Pulmonary artery endothelial cell (primary cell): ENCODE data around the gene STK35. TPM values are rescaled to one million over a fixed set of nuclear protein-coding genes. Genes with fewer than 3 reads are reported as not detected.
"Not testable (repeated sequence)": the region's sequence is repeated elsewhere in the genome, so short reads cannot be mapped to it uniquely, and the experiment has no call there.

ENCODE experiments used
- DNase-seq: peaks from one replicate; pipeline ENCODE4 v3.0.0-alpha.2; 2011; ENCODE audit warnings: low read depth, low spot score
- total RNA-seq: library from RNA; depleted of rRNA; stranded (reverse); fragments of >200 nt; gene quantifications from 2 replicates; pipeline ENCODE4 v1.2.3, GENCODE V29; 2014

Gene STK35
- total RNA-seq, 1 donor from 2014 or later, result 14.6 TPM

- no peak for DNase-seq
These were observed 55.3 kb downstream of the STK35 start for GRCh38 chr20:2156666-2157624.

- DNase-seq, result no peak
These were observed 60.6 kb downstream of the STK35 start for GRCh38 chr20:2162125-2162822.

GRCh38 chr20:2162823-2163166 is 61.2 kb downstream of the STK35 start:
- DNase-seq, result no peak

GRCh38 chr20:2163312-2163711 is 61.7 kb downstream of the STK35 start:
- no peak for DNase-seq

GRCh38 chr20:2163757-2164156 is 62.1 kb downstream of the STK35 start:
- no peak for DNase-seq

- no peak for DNase-seq
These were observed 62.8 kb downstream of the STK35 start for GRCh38 chr20:2164421-2164820.

GRCh38 chr20:2164966-2165365 is 63.3 kb downstream of the STK35 start:
- no peak for DNase-seq

- no peak for DNase-seq
These were observed 64.2 kb downstream of the STK35 start for GRCh38 chr20:2165871-2166270.

- no peak for DNase-seq
These were observed 65.5 kb downstream of the STK35 start for GRCh38 chr20:2167112-2167511.

- DNase-seq, result no peak
These were observed 67.3 kb downstream of the STK35 start for GRCh38 chr20:2168946-2169345.

GRCh38 chr20:2169456-2170088 is 67.9 kb downstream of the STK35 start:
- DNase-seq, result no peak

- DNase-seq, result no peak
These were observed 68.8 kb downstream of the STK35 start for GRCh38 chr20:2170404-2170803.

GRCh38 chr20:2171266-2171790 is 69.7 kb downstream of the STK35 start:
- no peak for DNase-seq

GRCh38 chr20:2171840-2172239 is 70.2 kb downstream of the STK35 start:
- DNase-seq, result not testable (repeated sequence)

GRCh38 chr20:2172305-2173175 is 70.9 kb downstream of the STK35 start:
- no peak for DNase-seq

- no peak for DNase-seq
These were observed 71.6 kb downstream of the STK35 start for GRCh38 chr20:2173186-2173585.

GRCh38 chr20:2174067-2174466 is 72.4 kb downstream of the STK35 start:
- no peak for DNase-seq

GRCh38 chr20:2176946-2177345 is 75.3 kb downstream of the STK35 start:
- no peak for DNase-seq

GRCh38 chr20:2178318-2179232 is 76.9 kb downstream of the STK35 start:
- no peak for DNase-seq

- DNase-seq, result no peak
These were observed 77.6 kb downstream of the STK35 start for GRCh38 chr20:2179233-2179580.
